Thymus (tissue), 11 donors: ENCODE measurements around the gene KSR1. TPM values are rescaled to one million over a fixed set of nuclear protein-coding genes. Genes with fewer than 3 reads are reported as not detected.

Experiments
- DNase-seq, 9 donors: peaks; one replicate each; pipeline ENCODE4 v3.0.0-alpha.2; 2013; ENCODE audit warnings: low spot score in 9 of 9, low read depth in 6 of 9, missing footprints in 1 of 9
- H3K27ac ChIP-seq, 2 donors: one replicate each; pipeline ENCODE4 v1.5.1; 2013; ENCODE audit warnings: control low read depth in 1 of 2, low read depth in 1 of 2, low read length in 1 of 2, mild to moderate bottlenecking in 1 of 2, moderate library complexity in 1 of 2
- H3K27me3 ChIP-seq, 2 donors: one replicate each; pipeline ENCODE4 v1.5.1; 2013; ENCODE audit warnings: low read length in 1 of 2; ENCODE audit not compliant: control insufficient read depth in 2 of 2, insufficient read depth in 1 of 2
- H3K36me3 ChIP-seq, 2 donors: one replicate each; pipeline ENCODE4 v1.5.1; 2013; ENCODE audit warnings: low read length in 1 of 2, mild to moderate bottlenecking in 1 of 2, moderate library complexity in 1 of 2; ENCODE audit not compliant: control insufficient read depth in 2 of 2, insufficient read depth in 2 of 2
- H3K4me1 ChIP-seq, 2 donors: one replicate each; pipeline ENCODE4 v1.5.1; 2013; ENCODE audit warnings: low read length in 2 of 2; ENCODE audit not compliant: control insufficient read depth in 2 of 2, insufficient read depth in 2 of 2
- H3K4me3 ChIP-seq, 2 donors: one replicate each; pipeline ENCODE4 v1.5.1; 2013; ENCODE audit warnings: low read length in 2 of 2, control low read depth in 1 of 2, mild to moderate bottlenecking in 1 of 2
- H3K9me3 ChIP-seq, 2 donors: one replicate each; pipeline ENCODE4 v1.5.1; 2013; ENCODE audit warnings: low read length in 1 of 2, mild to moderate bottlenecking in 1 of 2; ENCODE audit not compliant: control insufficient read depth in 2 of 2, insufficient read depth in 1 of 2
- WGBS: extraction: QIAGEN DNeasy Blood & Tissue Kit; methylation state at CpG from one replicate; pipeline ENCODE4 v1.1.7; 2013; 5-methylcytosine and 5-hydroxymethylcytosine counted together
- polyA plus RNA-seq: library from polyadenylated mRNA; stranded (reverse); fragments of 200-250 nt; gene quantifications from one replicate; pipeline ENCODE4 v1.2.3, GENCODE V29; 2013
- total RNA-seq: library from RNA; stranded (reverse); fragments of 120-200 nt; gene quantifications from one replicate; pipeline ENCODE4 v1.2.4, GENCODE V29; 2013
- donor health status: healthy.

KSR1 gene
- total and polyA plus RNA-seq, 2 donors: 12.5 to 32.8 TPM

GRCh38 chr17:27538156-27538955 is 82.1 kb downstream of the KSR1 start:
- no peak overlapping the region for H3K4me3 ChIP-seq
- H3K4me1 ChIP-seq: peaks cover 0 to 33% of the 10 kb centered on the region in 2 donors
- DNase-seq: no peak
- no peaks in the 10 kb centered on the region for H3K27me3 ChIP-seq
- H3K9me3 ChIP-seq: no peaks in the 10 kb centered on the region
- no peak overlapping the region for H3K27ac ChIP-seq
- H3K36me3 ChIP-seq: no peaks in the 10 kb centered on the region
- WGBS: 97% methylated on average over 11 of the region's 11 CpGs

DNA sequence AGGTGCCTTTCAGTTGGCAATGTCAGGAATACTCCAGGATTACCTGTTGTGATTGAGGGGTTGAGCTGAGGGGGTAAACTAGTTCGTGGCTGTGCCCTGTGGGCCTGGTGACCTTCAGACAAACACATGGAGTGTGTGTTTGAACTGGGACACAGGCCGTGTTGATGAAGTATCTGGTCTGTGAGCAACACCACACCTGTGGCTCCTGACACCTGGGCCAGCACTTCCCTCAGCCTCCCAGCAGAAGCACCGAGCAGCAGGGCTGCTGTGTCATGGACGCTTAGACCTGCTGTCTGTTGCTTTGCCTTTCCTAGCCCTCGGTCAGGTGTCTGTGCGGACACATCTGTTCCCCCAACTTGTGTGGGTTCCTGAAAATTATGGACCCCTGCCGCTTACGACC is 82.9 kb downstream of the KSR1 start:
- Histone ChIP-seq H3K9me3 (no peaks in the 10 kb centered on the region), H3K36me3 (no peaks in the 10 kb centered on the region), H3K4me1 (peaks cover under 1 to 38% of the 10 kb centered on the region in 2 donors), H3K27ac (no peak overlapping the region), H3K4me3 (no peak overlapping the region), H3K27me3 (no peaks in the 10 kb centered on the region)
- 93% methylated on average over 8 of the region's 8 CpGs for WGBS
- no peak for DNase-seq

DNA sequence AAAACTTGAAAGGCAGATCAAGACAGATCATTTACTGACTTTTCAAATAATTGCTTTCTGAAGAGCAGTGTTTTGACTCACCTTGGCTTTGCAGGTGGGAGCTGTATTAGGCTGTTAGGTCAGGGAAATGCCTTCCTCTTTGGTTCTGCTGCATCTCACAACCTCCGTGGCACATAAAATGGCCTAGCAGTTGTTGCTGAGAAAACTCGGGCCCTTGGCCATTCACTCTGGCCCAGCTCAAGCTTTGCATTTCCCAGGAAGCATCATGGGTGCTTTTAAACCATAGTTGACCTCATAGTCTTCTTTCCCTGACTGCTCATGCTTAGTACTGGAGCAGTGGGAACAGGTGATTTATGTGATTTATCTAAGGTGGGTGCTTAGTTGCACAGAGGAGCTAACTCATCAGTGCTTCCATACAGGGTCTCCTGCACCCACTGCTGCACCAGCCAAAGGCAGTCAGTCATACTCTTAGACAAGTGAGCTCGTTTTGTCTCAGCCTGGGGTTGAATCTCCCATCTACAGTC is 83.6 kb downstream of the KSR1 start:
- peaks cover 7 to 45% of the 10 kb centered on the region in 2 donors for H3K4me1 ChIP-seq
- H3K4me3 ChIP-seq: no peak overlapping the region
- H3K27ac ChIP-seq: peak overlapping the region; percentile 15 to 56
- H3K36me3 ChIP-seq: no peaks in the 10 kb centered on the region
- 91% methylated on average over 3 of the region's 3 CpGs for WGBS
- no peak for DNase-seq
- H3K9me3 ChIP-seq: no peaks in the 10 kb centered on the region
- H3K27me3 ChIP-seq: no peaks in the 10 kb centered on the region

DNA sequence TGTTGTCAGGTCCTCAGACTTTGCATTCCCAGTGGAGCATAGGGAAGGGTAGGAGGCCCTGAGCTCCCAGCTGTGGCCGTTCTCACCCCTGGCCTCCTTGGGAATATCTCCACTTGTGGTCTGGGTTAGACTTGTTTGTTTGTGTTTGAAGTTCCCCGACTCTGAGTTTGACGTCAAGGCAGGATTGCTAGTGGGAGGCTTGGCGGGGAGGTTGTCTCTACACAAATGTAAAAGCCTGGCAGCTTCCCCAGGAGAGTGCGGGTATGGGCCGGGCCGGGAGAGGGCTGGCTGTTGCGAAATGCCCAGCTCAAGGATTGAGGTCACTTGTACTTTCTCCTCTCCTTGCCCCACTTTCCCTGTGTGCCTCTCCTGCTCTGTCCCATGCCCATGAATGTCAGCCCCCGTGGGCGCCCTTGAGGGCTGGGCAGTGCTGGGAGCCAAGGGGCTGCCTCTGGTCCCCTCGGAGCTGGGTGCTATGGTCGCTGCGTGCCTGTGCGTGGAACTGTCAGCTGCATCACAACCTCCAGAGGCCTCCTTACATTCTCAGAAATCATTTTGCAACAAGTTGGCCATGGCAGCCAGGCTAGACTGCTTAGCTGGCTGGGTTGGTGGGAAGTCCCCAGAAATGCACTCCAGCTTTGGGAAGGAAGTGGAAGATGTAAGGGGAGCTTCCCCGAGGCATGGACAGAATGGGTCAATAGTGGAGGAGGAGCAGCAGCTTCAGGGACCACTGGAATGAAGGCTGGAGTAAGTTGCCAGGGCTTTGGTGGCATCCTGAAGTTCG is 84.3 kb downstream of the KSR1 start:
- 95% methylated on average over 16 of the region's 16 CpGs for WGBS
- DNase-seq: no peak
- H3K4me1 ChIP-seq: peaks cover 14 to 48% of the 10 kb centered on the region in 2 donors

DNA sequence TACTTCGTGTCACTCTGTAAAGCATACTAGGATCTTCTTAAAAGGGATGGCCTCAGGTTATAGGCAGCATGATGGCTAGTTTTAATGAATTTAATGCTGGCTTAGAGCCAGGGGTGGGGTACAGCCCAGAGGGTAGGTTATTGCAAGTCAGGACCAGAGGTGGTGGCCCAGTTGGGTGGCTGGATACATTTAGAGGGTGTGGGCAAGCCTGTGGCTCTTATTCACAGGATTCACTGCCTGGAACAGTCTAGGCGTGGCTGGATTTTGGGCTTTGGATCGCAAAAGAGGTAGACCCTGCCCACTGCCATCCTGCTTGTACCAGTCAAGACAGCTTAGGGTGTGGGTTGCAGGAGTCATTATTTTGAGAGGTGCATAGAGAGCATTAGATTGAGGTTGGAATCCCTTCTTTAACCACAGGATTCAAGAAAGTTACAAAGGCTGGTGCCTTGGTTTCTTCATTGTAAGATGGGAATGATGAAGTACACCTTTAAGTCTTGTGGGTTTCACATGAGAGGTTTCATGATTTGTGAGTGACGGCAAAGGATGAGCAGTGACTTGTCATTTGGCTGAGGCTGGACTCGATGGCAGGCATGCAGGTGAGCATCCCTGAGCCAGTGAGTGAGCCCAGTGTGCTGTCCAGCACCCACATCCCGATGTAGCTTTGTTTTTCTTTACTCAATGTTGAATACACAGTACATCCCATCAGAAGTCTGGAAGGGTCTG is 85.2 kb downstream of the KSR1 start:
- no peaks in the 10 kb centered on the region for H3K36me3 ChIP-seq
- no peak overlapping the region for H3K4me3 ChIP-seq
- peaks cover 14 to 50% of the 10 kb centered on the region in 2 donors for H3K4me1 ChIP-seq
- 93% methylated on average over 6 of the region's 6 CpGs for WGBS
- no peak for DNase-seq
- no peaks in the 10 kb centered on the region for H3K9me3 ChIP-seq
- H3K27ac ChIP-seq: peak overlapping the region; percentile 25 to 48
- no peaks in the 10 kb centered on the region for H3K27me3 ChIP-seq

More for the DNA sequence above, 84.3 kb downstream of the KSR1 start:
- H3K36me3 ChIP-seq: no peaks in the 10 kb centered on the region
- H3K27ac ChIP-seq: peak overlapping the region; percentile 56 to 82
- no peaks in the 10 kb centered on the region for H3K9me3 ChIP-seq
- no peaks in the 10 kb centered on the region for H3K27me3 ChIP-seq
- no peak overlapping the region for H3K4me3 ChIP-seq

GRCh38 chr17:27542841-27543463 is 86.7 kb downstream of the KSR1 start:
- no peak for DNase-seq
- H3K27ac ChIP-seq: no peak overlapping the region
- no peaks in the 10 kb centered on the region for H3K9me3 ChIP-seq
- WGBS: 96% methylated on average over 6 of the region's 6 CpGs
- H3K27me3 ChIP-seq: no peaks in the 10 kb centered on the region
- H3K4me1 ChIP-seq: peaks cover 14 to 56% of the 10 kb centered on the region in 2 donors
- no peak overlapping the region for H3K4me3 ChIP-seq
- H3K36me3 ChIP-seq: no peaks in the 10 kb centered on the region

DNA sequence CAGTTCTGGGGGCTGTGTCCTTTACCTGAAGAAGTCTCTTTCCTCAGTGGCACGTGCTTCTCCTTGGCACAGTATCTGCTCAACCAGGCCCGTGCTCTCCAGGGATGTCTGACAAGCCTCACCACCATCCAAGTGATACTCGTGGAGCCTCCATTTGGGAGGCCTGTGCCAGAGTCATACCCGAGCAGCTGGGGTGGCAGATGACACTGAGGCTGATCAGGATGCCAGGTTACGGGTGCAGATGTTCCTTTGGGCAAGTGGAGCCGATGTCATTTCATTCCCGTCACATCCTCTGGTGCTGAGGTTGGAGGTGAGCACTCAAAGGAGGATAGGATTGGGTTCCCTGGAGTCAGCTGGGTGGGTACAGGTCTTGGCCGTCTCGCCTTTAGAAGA is 87.2 kb downstream of the KSR1 start:
- Histone ChIP-seq H3K36me3 (no peaks in the 10 kb centered on the region), H3K27ac (no peak overlapping the region), H3K4me3 (no peak overlapping the region), H3K9me3 (no peaks in the 10 kb centered on the region), H3K27me3 (no peaks in the 10 kb centered on the region), H3K4me1 (peaks cover 14 to 54% of the 10 kb centered on the region in 2 donors)
- no peak for DNase-seq
- WGBS: 97% methylated on average over 9 of the region's 9 CpGs

- Histone ChIP-seq H3K27me3 (no peaks in the 10 kb centered on the region), H3K9me3 (no peaks in the 10 kb centered on the region), H3K36me3 (no peaks in the 10 kb centered on the region), H3K4me3 (no peak overlapping the region), H3K27ac (peak overlapping the region in 1 of 2 donors; percentile 72), H3K4me1 (peaks cover 14 to 53% of the 10 kb centered on the region in 2 donors)
- no peak for DNase-seq
- 90% methylated on average over 9 of the region's 9 CpGs for WGBS
These were observed 87.7 kb downstream of the KSR1 start for GRCh38 chr17:27543958-27544349.
